Mesendoderm (in vitro differentiated cells): Measurements from ENCODE around the gene PI4KB.

ENCODE experiments used
- DNase-seq: peaks from one replicate; pipeline ENCODE4 v3.0.0; 2013
- H2AK5ac ChIP-seq: 2 replicates; pipeline ENCODE4 v1.6.1; 2013; ENCODE audit warnings: low read length, inconsistent platforms
- H2BK120ac ChIP-seq: 2 replicates; pipeline ENCODE4 v1.6.1; 2013; ENCODE audit warnings: low read depth, mild to moderate bottlenecking, low read length, moderate library complexity, mixed read lengths
- H2BK15ac ChIP-seq: replicated peaks from 2 replicates; pipeline ENCODE4 v1.6.1; 2013; ENCODE audit warnings: low read depth, mild to moderate bottlenecking, moderate library complexity
- H2BK5ac ChIP-seq: 2 replicates; pipeline ENCODE4 v1.6.1; 2013; ENCODE audit warnings: low read length, inconsistent platforms
- H3K18ac ChIP-seq: 2 replicates; pipeline ENCODE4 v1.6.1; 2013; ENCODE audit warnings: mild to moderate bottlenecking, low read length, mixed read lengths
- H3K23ac ChIP-seq: one replicate; pipeline ENCODE4 v1.6.1; 2013; ENCODE audit warnings: low read length
- H3K27ac ChIP-seq: 2 replicates; pipeline ENCODE4 v1.5.1; 2013; ENCODE audit warnings: low read depth, mild to moderate bottlenecking, inconsistent platforms, low read length, moderate library complexity
- H3K27me3 ChIP-seq: 2 replicates; pipeline ENCODE4 v1.6.1; 2013; ENCODE audit warnings: low read length, control low read depth, mild to moderate bottlenecking, inconsistent platforms; ENCODE audit not compliant: insufficient read depth, poor library complexity
- H3K36me3 ChIP-seq: 2 replicates; pipeline ENCODE4 v1.6.1; 2013; ENCODE audit warnings: low read length, inconsistent platforms; ENCODE audit not compliant: control insufficient read depth, insufficient read depth
- H3K4ac ChIP-seq: one replicate; pipeline ENCODE4 v1.6.1; 2013; ENCODE audit warnings: low read depth, mild to moderate bottlenecking, low read length, moderate library complexity
- H3K4me1 ChIP-seq: 2 replicates; pipeline ENCODE4 v1.6.1; 2013; ENCODE audit warnings: low read depth, low read length, inconsistent platforms; ENCODE audit not compliant: control insufficient read depth
- H3K4me2 ChIP-seq: 2 replicates; pipeline ENCODE4 v1.6.1; 2013; ENCODE audit warnings: low read length
- H3K4me3 ChIP-seq: 2 replicates; pipeline ENCODE4 v1.5.1; 2013; ENCODE audit warnings: mild to moderate bottlenecking, low read length
- H3K56ac ChIP-seq: one replicate; pipeline ENCODE4 v1.6.1; 2013; ENCODE audit warnings: low read length
- H3K79me1 ChIP-seq: 2 replicates; pipeline ENCODE4 v1.6.1; 2013; ENCODE audit warnings: low read length, inconsistent platforms
- H3K79me2 ChIP-seq: 2 replicates; pipeline ENCODE4 v1.6.1; 2013; ENCODE audit warnings: mild to moderate bottlenecking, low read length; ENCODE audit not compliant: control insufficient read depth, insufficient read depth
- H3K9ac ChIP-seq: 2 replicates; pipeline ENCODE4 v1.6.1; 2013; ENCODE audit warnings: low read length, inconsistent platforms
- H4K5ac ChIP-seq: one replicate; pipeline ENCODE4 v1.6.1; 2013; ENCODE audit warnings: low read length
- H4K8ac ChIP-seq: one replicate; pipeline ENCODE4 v1.6.1; 2013; ENCODE audit warnings: low read depth, mild to moderate bottlenecking, control low read depth, low read length, moderate library complexity
- WGBS: extraction: QIAGEN DNeasy Blood & Tissue Kit; methylation state at CpG from one replicate; pipeline ENCODE4 v1.1.7; 2013; ENCODE audit warnings: low lambda C conversion rate, missing lambda C conversion rate; ENCODE audit not compliant: insufficient coverage; ENCODE audit errors: extremely low coverage; 5-methylcytosine and 5-hydroxymethylcytosine counted together

PI4KB gene

DNA sequence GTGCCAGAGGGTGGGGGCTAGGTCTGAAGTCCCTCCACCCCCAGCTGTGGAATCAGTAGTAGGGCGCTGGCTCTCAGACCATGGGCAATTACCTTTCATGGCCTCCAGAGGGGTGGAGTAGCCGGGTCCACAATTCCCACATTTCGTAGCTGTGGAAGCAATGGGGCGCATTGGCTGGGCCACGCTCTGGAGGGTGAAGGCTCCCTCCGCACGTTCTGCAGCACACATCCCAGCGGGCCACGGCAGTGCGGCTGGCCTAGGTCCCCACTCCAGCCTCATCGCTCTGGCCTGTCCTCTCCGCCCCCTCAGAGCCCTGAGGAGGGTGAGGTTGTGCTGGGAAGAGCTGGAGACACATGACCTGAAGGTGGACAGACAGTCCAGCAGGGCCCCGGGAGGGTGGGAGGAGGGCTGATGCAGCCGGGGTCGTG lies 42.4 kb upstream of the PI4KB start:
- Histone ChIP-seq H3K27ac (no peak overlapping the region), H4K5ac (no peak overlapping the region), H2BK15ac (no peak overlapping the region), H3K4me2 (no peak overlapping the region), H2BK120ac (no peak overlapping the region), H2BK5ac (no peak overlapping the region), H3K18ac (no peak overlapping the region), H2AK5ac (no peak overlapping the region), H3K79me2 (no peaks in the 10 kb centered on the region), H3K4ac (no peak overlapping the region), H3K56ac (no peak overlapping the region), H3K4me1 (peaks cover 3% of the 10 kb centered on the region), H3K23ac (no peak overlapping the region), H3K27me3 (no peaks in the 10 kb centered on the region), H3K79me1 (no peaks in the 10 kb centered on the region), H3K4me3 (no peak overlapping the region), H3K36me3 (no peaks in the 10 kb centered on the region), H3K9ac (no peak overlapping the region), H4K8ac (no peak overlapping the region)
- WGBS = no CpG with 5 or more reads among the region's 15 CpGs
- no peak for DNase-seq

DNA sequence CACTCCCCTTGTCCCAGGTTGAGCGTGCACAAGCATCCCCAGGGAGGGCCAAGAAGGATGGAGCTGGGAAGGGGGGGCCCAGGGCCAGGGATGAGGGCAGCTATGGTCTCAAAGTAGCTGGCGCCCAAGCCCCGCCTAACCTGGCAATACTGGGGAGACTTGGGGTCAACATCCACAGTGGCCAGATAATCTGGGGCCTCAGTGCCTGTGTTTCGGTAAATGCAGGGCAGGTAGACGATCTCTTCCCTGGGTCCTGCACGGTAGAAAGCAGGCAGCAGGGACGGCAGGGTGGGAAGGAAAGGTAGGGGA lies 42.0 kb upstream of the PI4KB start:
- no peak overlapping the region for H4K5ac ChIP-seq
- no peak overlapping the region for H3K56ac ChIP-seq
- H3K9ac ChIP-seq = no peak overlapping the region
- H3K79me1 ChIP-seq = no peaks in the 10 kb centered on the region
- H3K36me3 ChIP-seq = no peaks in the 10 kb centered on the region
- WGBS = no CpG with 5 or more reads among the region's 7 CpGs
- H3K4me3 ChIP-seq = no peak overlapping the region
- H4K8ac ChIP-seq = no peak overlapping the region
- H3K4ac ChIP-seq = no peak overlapping the region
- no peak overlapping the region for H3K4me2 ChIP-seq
- no peak overlapping the region for H2BK15ac ChIP-seq
- H3K79me2 ChIP-seq = no peaks in the 10 kb centered on the region
- no peak overlapping the region for H3K27ac ChIP-seq
- DNase-seq = no peak
- peaks cover 3% of the 10 kb centered on the region for H3K4me1 ChIP-seq
- no peak overlapping the region for H3K18ac ChIP-seq
- H2AK5ac ChIP-seq = no peak overlapping the region
- no peak overlapping the region for H2BK120ac ChIP-seq
- no peak overlapping the region for H2BK5ac ChIP-seq
- no peaks in the 10 kb centered on the region for H3K27me3 ChIP-seq
- no peak overlapping the region for H3K23ac ChIP-seq

DNA sequence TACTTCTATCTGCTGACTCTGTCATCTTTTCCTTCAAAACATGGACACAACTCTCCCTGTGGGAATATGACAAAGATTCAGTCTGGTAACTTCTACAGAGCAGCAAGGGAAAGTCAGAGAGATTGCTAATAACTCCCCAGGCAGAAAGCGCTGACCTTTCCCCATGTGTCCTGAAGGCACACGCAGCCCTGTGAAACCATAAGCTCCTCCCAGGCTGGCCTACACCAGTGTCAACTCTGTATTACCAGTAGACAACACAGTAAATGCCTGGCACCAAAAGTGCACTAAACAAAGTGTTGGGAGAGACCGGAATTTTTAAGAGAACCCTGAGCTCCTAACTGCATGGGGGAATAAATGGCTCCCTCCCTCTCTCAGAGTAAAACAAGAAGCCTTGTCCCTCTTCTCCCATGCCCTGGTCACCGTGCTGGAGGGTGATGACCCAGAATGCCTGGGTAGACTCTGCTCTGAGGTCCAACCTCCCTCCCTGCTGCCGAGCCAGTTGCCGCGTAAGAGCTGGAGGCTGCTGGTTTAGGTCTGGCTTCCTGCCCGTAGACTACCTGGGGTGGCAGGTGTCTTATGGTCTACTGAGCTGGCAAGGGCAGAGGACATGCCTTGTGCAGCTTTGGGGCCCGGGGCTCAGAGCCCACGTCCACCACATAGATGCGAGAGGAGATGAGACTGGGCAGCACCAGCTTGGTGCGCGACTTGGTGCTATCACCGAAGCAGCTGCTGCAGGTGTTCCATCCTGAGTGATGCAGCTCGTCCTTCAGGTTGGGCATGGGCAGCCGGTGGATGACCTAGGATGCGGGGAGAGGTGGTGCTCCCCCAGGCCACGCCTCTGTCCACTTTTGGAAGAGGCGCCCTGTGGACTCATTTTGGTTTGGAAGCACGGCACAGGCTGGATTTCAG lies 41.4 kb upstream of the PI4KB start:
- Histone ChIP-seq H3K4me3 (no peak overlapping the region), H3K56ac (no peak overlapping the region), H2AK5ac (no peak overlapping the region), H3K4me2 (no peak overlapping the region), H3K18ac (no peak overlapping the region), H3K23ac (no peak overlapping the region), H3K36me3 (no peaks in the 10 kb centered on the region), H2BK5ac (no peak overlapping the region), H3K27me3 (no peaks in the 10 kb centered on the region), H4K5ac (no peak overlapping the region), H2BK15ac (no peak overlapping the region), H3K9ac (no peak overlapping the region), H3K79me1 (no peaks in the 10 kb centered on the region), H3K27ac (no peak overlapping the region), H2BK120ac (no peak overlapping the region), H4K8ac (no peak overlapping the region), H3K4me1 (peaks cover 3% of the 10 kb centered on the region), H3K79me2 (no peaks in the 10 kb centered on the region), H3K4ac (no peak overlapping the region)
- WGBS = no CpG with 5 or more reads among the region's 20 CpGs
- DNase-seq = no peak

- no peak for DNase-seq
- H3K27ac ChIP-seq = no peak overlapping the region
- H2BK120ac ChIP-seq = no peak overlapping the region
- no peak overlapping the region for H4K8ac ChIP-seq
- no peak overlapping the region for H2AK5ac ChIP-seq
- H3K4me2 ChIP-seq = no peak overlapping the region
- H3K9ac ChIP-seq = no peak overlapping the region
- no peak overlapping the region for H2BK5ac ChIP-seq
- no CpG with 5 or more reads among the region's 8 CpGs for WGBS
- no peak overlapping the region for H3K18ac ChIP-seq
- no peak overlapping the region for H3K4me3 ChIP-seq
- H3K23ac ChIP-seq = no peak overlapping the region
- no peak overlapping the region for H2BK15ac ChIP-seq
- no peak overlapping the region for H4K5ac ChIP-seq
- no peaks in the 10 kb centered on the region for H3K79me2 ChIP-seq
- no peak overlapping the region for H3K4ac ChIP-seq
- H3K36me3 ChIP-seq = no peaks in the 10 kb centered on the region
- no peak overlapping the region for H3K56ac ChIP-seq
- peaks cover 3% of the 10 kb centered on the region for H3K4me1 ChIP-seq
- no peaks in the 10 kb centered on the region for H3K79me1 ChIP-seq
- H3K27me3 ChIP-seq = no peaks in the 10 kb centered on the region
Observed at GRCh38 chr1:151367658-151368392, 40.6 kb upstream of the PI4KB start.

DNA sequence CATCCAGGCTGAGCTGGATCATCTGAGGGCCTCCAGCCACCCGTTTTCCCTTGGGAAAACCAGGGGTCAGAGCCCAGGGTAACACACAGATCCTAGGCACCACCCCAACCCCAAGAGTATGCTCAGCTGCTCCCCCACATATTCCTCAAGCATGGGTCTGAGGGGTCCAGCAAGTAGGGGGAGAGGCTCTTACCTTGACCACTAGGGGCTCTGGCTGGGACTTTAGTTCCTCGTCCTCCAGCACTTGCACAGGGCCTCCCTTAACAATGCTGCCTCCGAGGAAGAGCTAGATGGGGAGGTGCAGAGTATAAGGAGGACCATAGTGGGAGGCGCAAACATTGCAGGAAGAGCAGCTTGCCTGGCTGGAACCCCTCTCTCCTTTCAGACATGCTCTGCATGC lies 37.8 kb upstream of the PI4KB start:
- no peaks in the 10 kb centered on the region for H3K4me1 ChIP-seq
- no peak overlapping the region for H2AK5ac ChIP-seq
- H3K79me2 ChIP-seq = no peaks in the 10 kb centered on the region
- H3K18ac ChIP-seq = no peak overlapping the region
- H3K4ac ChIP-seq = no peak overlapping the region
- H4K8ac ChIP-seq = no peak overlapping the region
- H2BK5ac ChIP-seq = no peak overlapping the region
- no peak overlapping the region for H3K9ac ChIP-seq
- no peak overlapping the region for H2BK120ac ChIP-seq
- no peaks in the 10 kb centered on the region for H3K36me3 ChIP-seq
- no peak overlapping the region for H3K4me3 ChIP-seq
- no peak overlapping the region for H3K56ac ChIP-seq
- H3K79me1 ChIP-seq = no peaks in the 10 kb centered on the region
- no CpG with 5 or more reads among the region's 4 CpGs for WGBS
- no peak overlapping the region for H3K4me2 ChIP-seq
- no peak overlapping the region for H3K23ac ChIP-seq
- no peaks in the 10 kb centered on the region for H3K27me3 ChIP-seq
- H2BK15ac ChIP-seq = no peak overlapping the region
- no peak for DNase-seq
- no peak overlapping the region for H3K27ac ChIP-seq
- H4K5ac ChIP-seq = no peak overlapping the region
